ENCODE measurements around the gene ADH5.
A peak's percentile ranks its signal among the peaks of the same experiment; 100 is the strongest.
"Not testable (repeated sequence)": the region's sequence is repeated elsewhere in the genome, so short reads cannot be mapped to it uniquely, and the experiment has no call there.

ADH5 gene

GRCh38 chr4:99088481-99089365 lies at the start of gene ADH5:
Gene ADH5, minus strand, starts transcription at chr4:99088788. Its CDS starts 88 bp downstream, at chr4:99088700.
- DNase-seq (ENCODE audit: low read depth): no peak

- no peak for DNase-seq (ENCODE audit: low read depth)
These were observed 47.7 kb upstream of the ADH5 start for GRCh38 chr4:99136329-99136728.

- DNase-seq (ENCODE audit: low read depth): no peak
These were observed 47.1 kb upstream of the ADH5 start for GRCh38 chr4:99135541-99136162.

GRCh38 chr4:99134586-99134985 lies 46.0 kb upstream of the ADH5 start:
- no peak for DNase-seq (ENCODE audit: low read depth)

- no peak for DNase-seq (ENCODE audit: low read depth)
These were observed 42.8 kb upstream of the ADH5 start for GRCh38 chr4:99131378-99131777.

GRCh38 chr4:99126376-99126775 lies 37.8 kb upstream of the ADH5 start:
- no peak for DNase-seq (ENCODE audit: low read depth)

- no peak for DNase-seq (ENCODE audit: low read depth)
These were observed 32.4 kb upstream of the ADH5 start for GRCh38 chr4:99121008-99121407.

GRCh38 chr4:99120501-99120900 lies 31.9 kb upstream of the ADH5 start:
- DNase-seq (ENCODE audit: low read depth): no peak

- no peak for DNase-seq (ENCODE audit: low read depth)
These were observed 29.5 kb upstream of the ADH5 start for GRCh38 chr4:99117876-99118693.

- not testable (repeated sequence) for DNase-seq (ENCODE audit: low read depth)
These were observed 28.7 kb upstream of the ADH5 start for GRCh38 chr4:99117122-99117841.

- not testable (repeated sequence) for DNase-seq (ENCODE audit: low read depth)
These were observed 20.7 kb upstream of the ADH5 start for GRCh38 chr4:99109286-99109685.

- no peak for DNase-seq (ENCODE audit: low read depth)
These were observed 15.6 kb upstream of the ADH5 start for GRCh38 chr4:99104153-99104552.

- no peak for DNase-seq (ENCODE audit: low read depth)
These were observed 14.6 kb upstream of the ADH5 start for GRCh38 chr4:99103166-99103565.

GRCh38 chr4:99102634-99103033 lies 14.0 kb upstream of the ADH5 start:
- no peak for DNase-seq (ENCODE audit: low read depth)

- DNase-seq (ENCODE audit: low read depth): no peak
These were observed 12.3 kb upstream of the ADH5 start for GRCh38 chr4:99100876-99101275.

GRCh38 chr4:99099814-99100213 lies 11.2 kb upstream of the ADH5 start:
- DNase-seq (ENCODE audit: low read depth): not testable (repeated sequence)

- DNase-seq (ENCODE audit: low read depth): no peak
These were observed 10.7 kb upstream of the ADH5 start for GRCh38 chr4:99099311-99099710.

- DNase-seq (ENCODE audit: low read depth): not testable (repeated sequence)
These were observed 3.3 kb upstream of the ADH5 start for GRCh38 chr4:99091841-99092240.

GRCh38 chr4:99091216-99091575 lies 2.6 kb upstream of the ADH5 start:
- no peak for DNase-seq (ENCODE audit: low read depth)

- no peak for DNase-seq (ENCODE audit: low read depth)
These were observed 2.1 kb upstream of the ADH5 start for GRCh38 chr4:99090481-99091215.

- peak; percentile 63 for DNase-seq (ENCODE audit: low read depth)
These were observed 552 bp downstream of the ADH5 start for GRCh38 chr4:99088023-99088449.
